Smooth muscle cell (in vitro differentiated cells): ENCODE data around the gene LRIG3. TPM values are rescaled to one million over a fixed set of nuclear protein-coding genes. Genes with fewer than 3 reads are reported as not detected.

Experiments used
- DNase-seq: peaks from one replicate; lab custom pipeline; 2025; ENCODE audit not compliant: unreplicated experiment; lab: John Stamatoyannopoulos, UW
- H2AFZ ChIP-seq: fragments of 200-600 bp; sonication (generic); 2 replicates; pipeline ENCODE4 v1.6.0; 2016; ENCODE audit warnings: antibody characterized with exemption, low read depth, mild to moderate bottlenecking
- H3F3A ChIP-seq: fragments of 200-600 bp; sonication (generic); 2 replicates; pipeline ENCODE4 v1.6.0; 2017; ENCODE audit warnings: antibody characterized with exemption, low read depth
- H3K27ac ChIP-seq: fragments of 200-600 bp; sonication (generic); 2 replicates; pipeline ENCODE4 v1.5.1; 2016; ENCODE audit warnings: low read depth, mild to moderate bottlenecking
- H3K27me3 ChIP-seq: fragments of 200-600 bp; sonication (generic); 2 replicates; pipeline ENCODE4 v1.6.1; 2016; ENCODE audit warnings: low read depth, mild to moderate bottlenecking
- H3K36me3 ChIP-seq: fragments of 200-600 bp; sonication (generic); 2 replicates; pipeline ENCODE4 v1.5.1; 2016; ENCODE audit warnings: low read depth
- H3K4me1 ChIP-seq: fragments of 200-600 bp; sonication (generic); 2 replicates; pipeline ENCODE4 v1.5.1; 2016; ENCODE audit warnings: low read depth
- H3K4me2 ChIP-seq: fragments of 200-600 bp; sonication (generic); 2 replicates; pipeline ENCODE4 v1.6.0; 2016; ENCODE audit warnings: mild to moderate bottlenecking
- H3K4me3 ChIP-seq: fragments of 200-600 bp; sonication (generic); 2 replicates; pipeline ENCODE4 v1.5.1; 2016; ENCODE audit warnings: mild to moderate bottlenecking
- H3K79me2 ChIP-seq: fragments of 200-600 bp; sonication (generic); 2 replicates; pipeline ENCODE4 v1.6.0; 2016; ENCODE audit warnings: low read depth, mild to moderate bottlenecking
- H3K9ac ChIP-seq: fragments of 200-600 bp; sonication (generic); 2 replicates; pipeline ENCODE4 v1.6.0; 2016; ENCODE audit warnings: low read depth
- H3K9me3 ChIP-seq: fragments of 200-600 bp; sonication (generic); replicated peaks from 2 replicates; pipeline ENCODE4 v1.5.1; 2016; ENCODE audit warnings: low read depth
- H4K20me1 ChIP-seq: fragments of 200-600 bp; sonication (generic); 2 replicates; pipeline ENCODE4 v1.6.0; 2016; ENCODE audit warnings: low read depth
- CTCF ChIP-seq: fragments of 200-600 bp; sonication (generic); IDR thresholded peaks from 2 replicates; pipeline ENCODE4 v1.5.1; 2017; ENCODE audit warnings: borderline replicate concordance, mild to moderate bottlenecking, antibody characterized with exemption; ENCODE audit not compliant: insufficient read depth, poor library complexity, severe bottlenecking
- WGBS: methylation state at CpG from one replicate; pipeline ENCODE4 v1.1.7; 2016; ENCODE audit warnings: low lambda C conversion rate; 5-methylcytosine and 5-hydroxymethylcytosine counted together
- polyA plus RNA-seq: library from polyadenylated mRNA; unstranded; fragments of >200 nt; fragmentation: Nextera tagmentation; extraction: Ambion mirVana; gene quantifications from 2 replicates; pipeline ENCODE4 v1.2.1, GENCODE V29; 2016
- total RNA-seq: library from RNA; depleted of rRNA; stranded (reverse); fragments of >200 nt; gene quantifications from 2 replicates; pipeline ENCODE4 v1.2.3, GENCODE V29; 2014

Gene LRIG3
- total and polyA plus RNA-seq, 2 experiments from 2014 or later: 6.7 to 22.4 TPM

- DNase-seq: no peak
- Histone ChIP-seq H3K9ac (no peak overlapping the region), H3K79me2 (peaks cover 12% of the 10 kb centered on the region)
Observed at GRCh38 chr12:58915634-58916033, 4.7 kb downstream of the LRIG3 start.

DNA sequence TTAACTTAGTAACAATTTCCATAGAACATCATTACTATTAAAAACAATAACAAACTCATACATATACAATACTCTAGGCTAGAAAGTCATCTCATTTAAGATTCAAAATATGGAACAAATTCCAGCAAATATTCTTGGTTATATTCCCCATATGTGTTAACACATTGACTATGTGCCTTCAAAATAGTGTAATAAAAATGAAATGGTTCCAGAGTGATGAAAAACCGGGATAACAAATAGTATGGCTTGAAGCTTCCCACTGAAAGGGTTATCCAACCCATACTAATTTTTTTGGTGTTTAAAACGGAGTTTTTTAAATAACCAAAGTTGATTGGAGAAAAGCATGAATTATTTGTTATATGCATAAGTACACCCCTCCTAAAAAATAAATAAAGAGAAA, 5.3 kb downstream of the LRIG3 start:
- H3K9ac ChIP-seq: no peak overlapping the region

More at GRCh38 chr12:58915634-58916033, 4.7 kb downstream of the LRIG3 start:
- Histone ChIP-seq H3K27ac (peak overlapping the region; percentile 63), H3K36me3 (no peaks in the 10 kb centered on the region), H3K4me2 (peak overlapping the region; percentile 99), H4K20me1 (no peaks in the 10 kb centered on the region), H3K4me3 (peak overlapping the region; percentile 97), H3K4me1 (peaks cover 39% of the 10 kb centered on the region), H3K9me3 (no peaks in the 10 kb centered on the region), H2AFZ (no peak overlapping the region), H3K27me3 (no peaks in the 10 kb centered on the region), H3F3A (peaks cover 6% of the 10 kb centered on the region)
- WGBS: 23% methylated on average over 4 of the region's 4 CpGs
- TF ChIP-seq CTCF: no peak

DNA sequence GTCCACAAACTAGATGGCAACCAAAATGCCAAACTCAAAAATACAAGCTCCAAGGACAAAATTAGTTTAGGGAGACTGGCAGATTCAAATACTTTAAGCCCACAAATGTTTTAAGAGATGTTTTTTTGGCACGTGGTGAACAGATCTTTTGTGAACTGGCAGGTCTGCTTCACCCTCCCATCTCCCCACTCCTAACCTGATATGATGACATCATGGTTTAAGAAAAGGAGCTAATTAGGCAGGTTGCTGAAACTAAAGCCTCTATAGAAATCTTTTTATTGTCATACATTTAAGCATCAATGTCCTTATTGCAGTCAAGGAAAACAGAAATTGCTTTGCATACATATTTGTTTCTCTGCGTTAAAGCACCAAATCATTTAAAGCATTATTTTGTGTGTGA, 5.8 kb downstream of the LRIG3 start:
- peaks cover 5% of the 10 kb centered on the region for H3F3A ChIP-seq
- H2AFZ ChIP-seq: no peak overlapping the region
- no peak for DNase-seq
- no peak overlapping the region for H3K27ac ChIP-seq
- H3K4me1 ChIP-seq: peaks cover 43% of the 10 kb centered on the region
- no peak overlapping the region for H3K4me3 ChIP-seq
- no peak for TF ChIP-seq CTCF
- H4K20me1 ChIP-seq: no peaks in the 10 kb centered on the region
- H3K4me2 ChIP-seq: no peak overlapping the region
- no peaks in the 10 kb centered on the region for H3K36me3 ChIP-seq
- H3K79me2 ChIP-seq: peaks cover 12% of the 10 kb centered on the region
- no peaks in the 10 kb centered on the region for H3K27me3 ChIP-seq
- 80% methylated on average over 2 of the region's 2 CpGs for WGBS
- H3K9me3 ChIP-seq: no peaks in the 10 kb centered on the region
- H3K9ac ChIP-seq: no peak overlapping the region

More for the DNA sequence above, 5.3 kb downstream of the LRIG3 start:
- Histone ChIP-seq H2AFZ (no peak overlapping the region), H3K27me3 (no peaks in the 10 kb centered on the region), H3K79me2 (peaks cover 12% of the 10 kb centered on the region), H3K36me3 (no peaks in the 10 kb centered on the region), H3F3A (peaks cover 5% of the 10 kb centered on the region), H4K20me1 (no peaks in the 10 kb centered on the region), H3K4me2 (peak overlapping the region; percentile 99), H3K9me3 (no peaks in the 10 kb centered on the region), H3K27ac (no peak overlapping the region), H3K4me3 (peak overlapping the region; percentile 97), H3K4me1 (peaks cover 38% of the 10 kb centered on the region)
- TF ChIP-seq CTCF: no peak
- DNase-seq: no peak
- whole genome bisulfite sequencing: 88% methylated on average over 2 of the region's 2 CpGs

DNA sequence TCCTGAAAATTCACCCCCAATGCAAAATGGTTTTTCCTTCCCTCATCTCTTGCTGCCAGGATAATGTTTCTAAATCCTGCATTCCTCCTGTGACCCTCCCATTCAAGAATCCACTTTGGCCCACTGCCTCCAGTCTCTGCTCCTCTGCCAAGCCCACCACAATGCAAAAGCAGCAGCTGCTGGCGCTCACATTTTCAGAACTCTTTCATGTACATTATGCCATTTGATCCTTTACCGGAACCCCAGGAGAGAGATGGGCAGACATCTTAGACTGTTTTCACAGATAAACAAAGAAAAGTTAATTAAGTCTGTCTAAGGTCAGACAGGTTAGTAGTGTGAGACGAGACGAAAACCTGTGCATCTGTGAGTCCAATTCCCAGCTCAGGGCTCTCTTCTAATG, 12.9 kb downstream of the LRIG3 start:
- no peak overlapping the region for H3K4me3 ChIP-seq
- no peaks in the 10 kb centered on the region for H3K36me3 ChIP-seq
- no peak overlapping the region for H3K9ac ChIP-seq
- H3K9me3 ChIP-seq: no peaks in the 10 kb centered on the region
- no peaks in the 10 kb centered on the region for H4K20me1 ChIP-seq
- WGBS: 92% methylated on average over 4 of the region's 4 CpGs
- peaks cover 15% of the 10 kb centered on the region for H3K4me1 ChIP-seq
- no peak overlapping the region for H3K27ac ChIP-seq
- no peak overlapping the region for H3K4me2 ChIP-seq
- no peak overlapping the region for H2AFZ ChIP-seq
- H3F3A ChIP-seq: no peaks in the 10 kb centered on the region
- H3K27me3 ChIP-seq: no peaks in the 10 kb centered on the region
- no peaks in the 10 kb centered on the region for H3K79me2 ChIP-seq
- no peak for TF ChIP-seq CTCF
- DNase-seq: no peak
